C1 segment of cervical spinal cord (tissue), 14 donors: Measurements from ENCODE around the gene E2F8.
A peak's percentile ranks its signal among the peaks of the same experiment; 100 is the strongest.

Experiments
- DNase-seq, 14 donors: peaks; one replicate each; lab custom pipeline; 2025; lab: John Stamatoyannopoulos, UW

The E2F8 gene

DNA sequence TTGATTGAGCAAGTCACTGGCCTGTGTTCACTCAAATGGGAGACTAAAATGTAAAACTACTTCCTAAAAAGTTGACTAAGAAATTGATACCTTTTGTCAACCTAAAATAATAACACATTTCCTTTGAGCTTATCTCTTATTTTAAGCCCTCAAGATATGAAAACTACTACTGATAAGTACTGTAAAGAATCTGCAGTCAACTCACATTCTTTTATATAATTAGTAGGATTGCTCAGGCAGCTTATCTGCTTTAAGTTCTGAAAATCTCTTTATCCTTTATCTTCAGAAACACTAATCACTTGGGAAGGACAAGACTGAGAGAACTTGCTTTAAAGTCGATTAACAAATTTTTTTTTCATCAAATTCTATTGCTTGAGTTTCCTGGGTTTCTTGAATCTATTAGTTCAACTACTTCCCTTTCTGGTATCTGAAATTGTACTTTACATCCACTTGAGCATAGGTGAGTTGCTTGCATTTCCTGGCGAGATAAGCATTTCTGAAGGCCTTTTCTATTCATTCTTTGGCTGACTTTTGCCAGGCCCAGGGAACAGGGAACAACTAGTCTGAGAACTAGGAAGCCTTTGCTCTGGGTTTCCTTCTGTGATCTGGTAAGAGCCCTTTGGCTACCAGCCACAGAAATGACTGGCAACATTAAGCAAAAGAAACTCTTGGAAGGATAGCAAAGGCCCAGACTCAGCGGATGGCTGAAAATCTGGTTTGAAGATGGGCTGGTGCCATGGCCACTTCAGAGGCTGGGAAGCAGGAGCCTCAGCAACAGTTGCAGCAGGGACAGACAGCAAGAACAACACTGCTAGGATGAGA lies 19.6 kb downstream of the E2F8 start:
- peak in 4 of 14 donors; percentile 12 to 50 (median 24) for DNase-seq

DNA sequence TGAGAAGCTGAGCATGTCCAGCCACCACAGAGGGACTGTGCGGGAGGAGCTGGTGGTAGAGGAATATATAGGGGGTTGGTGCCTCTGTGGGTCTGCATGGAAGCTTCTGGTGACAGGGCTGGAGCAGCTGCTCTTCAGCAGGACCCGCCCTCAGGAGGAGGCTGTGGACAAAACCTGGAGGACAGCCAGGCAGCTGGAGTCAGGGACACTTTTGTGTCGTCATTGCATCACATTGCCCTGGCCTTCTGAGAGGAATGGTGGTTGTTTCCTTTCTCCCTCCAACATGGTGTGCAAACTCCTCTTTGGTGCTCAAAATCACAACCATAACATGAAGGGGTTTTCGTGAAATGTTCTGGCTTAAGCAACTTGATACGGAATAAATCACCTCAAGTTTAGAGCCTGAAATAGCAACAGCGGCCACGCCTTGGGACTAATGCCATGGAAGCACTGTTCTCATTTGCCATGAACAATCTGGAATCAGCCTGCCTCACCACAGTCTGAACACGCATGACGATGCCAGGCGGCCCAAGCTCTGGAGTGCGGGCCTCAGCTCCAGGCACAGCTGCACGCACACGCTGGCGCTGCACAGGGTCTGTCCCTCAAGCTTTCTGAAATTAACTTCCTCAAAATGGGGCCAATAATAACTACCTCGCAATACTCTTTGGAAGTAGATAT lies 21.8 kb downstream of the E2F8 start:
- DNase-seq, result peak in 7 of 14 donors; percentile 15 to 56 (median 24)

DNA sequence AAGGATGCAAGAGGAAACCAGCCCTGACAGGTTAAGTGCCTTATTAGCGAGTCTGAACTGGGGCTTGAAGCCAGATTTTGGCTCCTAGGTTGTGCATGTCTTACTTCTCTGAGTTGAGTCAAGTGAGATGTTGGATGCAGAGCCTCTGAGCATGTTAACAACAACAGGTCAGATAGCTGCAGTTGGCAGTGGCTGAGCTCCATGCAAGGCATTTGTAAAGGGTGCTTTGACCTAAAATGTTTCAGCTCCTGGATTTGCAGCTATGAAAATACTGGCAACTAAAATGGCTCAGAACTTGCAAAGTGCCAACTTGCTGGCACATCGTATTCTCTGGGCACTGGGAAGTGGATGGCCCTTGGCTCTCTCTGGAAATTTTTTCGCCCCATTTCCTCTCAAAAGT lies 22.5 kb downstream of the E2F8 start:
- peak in 8 of 14 donors; percentile 8 to 67 (median 34) for DNase-seq

DNA sequence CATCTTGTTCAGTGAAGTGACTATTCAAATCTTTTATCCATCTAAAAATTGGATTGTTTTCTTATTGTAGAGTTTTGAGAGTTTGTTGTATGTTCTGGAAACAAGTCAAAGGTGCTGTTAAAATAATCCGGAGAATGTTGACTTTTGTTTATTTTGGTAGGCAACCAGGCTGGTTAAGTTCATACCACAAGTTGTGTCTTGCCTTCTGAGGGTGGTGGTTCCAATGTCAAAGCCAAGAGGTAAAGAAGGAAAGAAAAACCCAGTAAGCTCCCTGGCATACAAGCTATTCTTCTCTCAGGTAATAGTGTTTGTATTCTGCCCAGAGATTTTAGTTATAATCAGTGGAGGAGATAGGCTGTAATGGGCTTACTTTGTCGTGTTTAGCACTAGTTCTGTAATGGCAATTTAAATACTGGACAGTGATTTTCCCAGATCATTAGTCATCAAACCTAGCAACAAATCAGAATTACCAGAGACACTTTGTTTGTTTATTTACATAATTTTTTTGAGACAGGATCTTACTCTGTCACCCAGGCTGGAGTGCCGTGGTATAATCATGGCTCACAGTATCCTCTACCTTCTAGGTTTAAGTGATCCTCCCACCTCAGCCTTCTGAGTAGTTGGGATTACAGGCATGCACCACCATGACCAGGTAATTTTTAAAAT lies 23.9 kb downstream of the E2F8 start:
- no peak for DNase-seq

DNA sequence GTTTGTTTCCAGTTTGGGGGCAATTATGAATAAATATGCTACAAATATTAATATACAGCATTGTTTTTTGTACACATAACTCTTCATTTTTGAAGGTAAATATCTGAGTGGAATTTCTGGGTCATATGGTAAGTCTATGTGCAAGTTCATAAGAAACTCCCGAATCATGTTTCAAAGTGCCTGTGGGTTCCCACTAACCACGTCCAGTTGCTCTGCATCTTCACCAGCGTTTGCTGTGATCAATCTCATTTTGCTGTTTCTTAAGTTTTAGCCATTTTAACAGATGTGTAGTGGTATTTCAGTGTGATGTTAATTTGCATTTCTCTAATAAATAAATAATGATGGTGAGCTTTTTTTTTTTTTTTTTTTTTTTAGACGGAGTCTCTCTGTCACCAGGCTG lies 24.7 kb downstream of the E2F8 start:
- DNase-seq, result no peak

DNA sequence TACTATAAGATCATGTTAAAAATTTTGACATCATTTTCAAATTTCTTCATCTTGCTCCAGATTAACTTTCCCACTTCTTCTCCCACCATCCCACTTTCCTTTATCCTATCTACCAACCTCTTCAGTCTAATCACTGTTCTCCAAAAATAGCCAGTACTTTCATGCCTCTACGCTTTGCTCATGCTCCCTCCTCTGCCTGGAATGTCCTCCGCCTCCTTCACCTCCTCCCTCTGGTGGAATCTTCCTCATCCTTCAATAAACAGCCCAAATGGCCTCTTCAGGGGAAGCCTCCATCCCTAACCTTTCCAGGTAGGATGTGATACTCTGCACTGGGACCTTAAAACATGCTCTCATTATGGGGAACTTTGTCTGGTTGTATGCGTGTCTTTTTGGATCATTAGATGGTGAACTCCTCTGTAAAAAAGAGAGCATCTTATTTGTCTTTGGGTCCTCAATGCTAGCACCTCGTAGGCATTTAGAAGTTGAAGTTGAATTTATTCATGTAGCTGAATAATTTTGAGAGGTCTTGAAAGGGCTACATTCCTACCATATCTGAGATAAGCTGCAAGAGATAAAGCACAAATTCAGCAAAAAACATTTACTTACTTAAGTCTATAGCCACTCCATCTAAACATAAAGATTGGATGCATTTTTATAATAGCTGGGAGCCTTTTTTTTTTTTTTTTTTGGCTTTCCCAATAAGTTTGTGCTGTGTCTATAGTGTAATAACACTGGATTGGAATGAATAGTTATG lies 31.0 kb downstream of the E2F8 start:
- DNase-seq, result no peak

DNA sequence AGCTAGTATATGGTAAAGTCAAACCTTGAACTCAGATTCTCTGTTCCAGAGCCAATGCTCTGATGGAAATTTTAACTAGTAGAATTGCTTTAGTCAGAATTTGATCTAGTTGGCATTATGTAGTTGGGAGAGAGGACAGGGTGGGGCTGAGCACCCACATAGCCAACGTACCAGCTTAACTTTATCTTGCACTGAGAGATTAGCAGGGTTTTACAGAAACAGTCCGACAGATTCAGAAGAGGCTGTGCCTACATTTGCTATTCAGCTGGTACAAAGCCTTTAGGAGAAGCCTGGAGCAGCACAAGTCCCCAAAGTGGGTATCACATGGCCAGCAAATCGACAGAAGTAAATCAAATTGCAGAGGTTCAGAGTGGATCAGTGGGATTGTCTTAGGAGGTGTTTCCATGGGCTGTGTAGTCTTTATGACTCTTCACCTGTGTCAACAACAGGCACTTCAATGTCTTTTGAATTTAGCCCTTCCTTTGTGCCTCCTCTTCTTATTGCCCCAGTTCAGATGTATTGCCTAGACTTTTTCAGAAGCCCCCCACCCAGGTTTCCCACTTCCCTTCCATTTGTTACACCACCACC lies 31.7 kb downstream of the E2F8 start:
- no peak for DNase-seq

DNA sequence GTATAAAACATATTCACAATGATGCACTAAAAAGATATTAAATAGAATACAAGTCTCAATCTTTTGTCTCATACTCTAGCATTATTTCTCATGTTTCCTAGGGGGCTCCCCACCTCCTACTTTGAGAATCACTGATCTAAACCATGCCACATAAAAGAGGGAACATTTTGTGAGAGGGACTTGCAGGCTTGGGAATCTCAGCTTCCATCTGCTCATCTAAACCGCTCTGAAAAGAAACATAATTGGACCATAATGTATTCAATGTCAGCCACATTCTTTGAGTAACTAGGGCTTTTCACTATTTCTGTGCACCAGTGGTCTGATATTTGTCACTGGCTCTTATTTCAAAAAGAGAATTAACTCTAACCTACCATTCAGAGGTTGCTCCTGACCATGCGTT lies 32.6 kb downstream of the E2F8 start:
- no peak for DNase-seq

DNA sequence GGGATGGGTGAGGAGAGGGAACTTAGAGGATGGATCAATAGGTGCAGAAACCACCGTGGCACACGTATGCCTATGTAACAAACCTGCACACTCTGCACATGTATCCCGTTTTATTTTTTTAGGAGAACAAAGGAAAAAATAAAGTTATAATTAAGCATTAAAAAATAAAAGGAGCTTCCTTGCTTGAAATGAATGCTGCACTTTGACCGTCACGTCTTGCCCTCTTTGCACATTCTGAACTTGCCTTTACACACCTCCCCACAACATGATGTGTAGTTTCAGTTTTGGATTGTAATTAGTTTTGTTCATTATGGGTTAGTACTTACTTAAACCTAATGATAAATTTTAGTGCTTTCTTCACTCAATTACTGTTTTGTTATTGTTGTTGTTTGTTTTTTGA lies 35.9 kb downstream of the E2F8 start:
- DNase-seq, result no peak

DNA sequence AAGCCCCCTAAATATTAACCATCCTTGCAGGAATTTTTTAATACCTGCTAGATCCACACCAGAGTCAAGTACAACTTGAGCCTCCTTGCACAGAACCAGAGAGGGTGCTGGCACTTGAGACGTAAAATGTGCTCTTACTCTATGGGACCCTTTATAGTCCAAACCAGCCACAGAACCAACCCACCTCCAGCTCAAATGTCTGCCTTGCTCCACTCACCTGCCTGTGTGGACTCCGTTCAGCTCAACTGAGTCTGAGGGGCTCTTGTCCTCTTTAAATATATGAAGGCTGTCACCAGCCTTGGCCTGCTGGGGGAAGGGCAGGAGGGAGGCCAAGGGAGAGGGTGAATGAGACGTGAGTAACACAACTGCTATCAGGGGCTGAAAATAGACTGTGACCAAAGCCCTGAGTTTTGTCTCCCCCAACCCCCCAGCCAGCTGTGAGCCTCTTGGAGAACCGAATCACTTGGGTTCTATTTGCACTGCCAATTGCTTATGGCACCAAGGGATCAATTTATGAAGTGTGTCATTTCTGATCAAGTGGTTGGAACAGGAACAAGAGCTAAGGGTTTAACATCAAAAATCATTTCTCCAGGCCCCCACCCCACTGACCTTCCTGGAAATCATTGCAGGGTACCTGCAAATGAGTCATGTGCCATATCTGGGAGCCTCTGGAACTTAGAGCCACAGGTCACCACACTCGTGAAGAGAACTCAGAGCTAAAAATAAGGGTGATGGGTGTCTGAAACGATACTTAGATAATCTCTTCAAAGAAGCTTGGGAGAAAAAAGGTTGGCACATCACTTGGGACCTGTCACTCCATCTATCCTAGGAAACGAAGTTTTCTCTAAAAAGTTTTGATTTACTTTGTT lies 38.8 kb downstream of the E2F8 start, which contains the start of gene CSRP3:
Gene CSRP3, minus strand, starts transcription at position 247 of the 869 bp plus-strand sequence. CDS start 9,535 bp downstream, outside the sequence.
- DNase-seq, result no peak

DNA sequence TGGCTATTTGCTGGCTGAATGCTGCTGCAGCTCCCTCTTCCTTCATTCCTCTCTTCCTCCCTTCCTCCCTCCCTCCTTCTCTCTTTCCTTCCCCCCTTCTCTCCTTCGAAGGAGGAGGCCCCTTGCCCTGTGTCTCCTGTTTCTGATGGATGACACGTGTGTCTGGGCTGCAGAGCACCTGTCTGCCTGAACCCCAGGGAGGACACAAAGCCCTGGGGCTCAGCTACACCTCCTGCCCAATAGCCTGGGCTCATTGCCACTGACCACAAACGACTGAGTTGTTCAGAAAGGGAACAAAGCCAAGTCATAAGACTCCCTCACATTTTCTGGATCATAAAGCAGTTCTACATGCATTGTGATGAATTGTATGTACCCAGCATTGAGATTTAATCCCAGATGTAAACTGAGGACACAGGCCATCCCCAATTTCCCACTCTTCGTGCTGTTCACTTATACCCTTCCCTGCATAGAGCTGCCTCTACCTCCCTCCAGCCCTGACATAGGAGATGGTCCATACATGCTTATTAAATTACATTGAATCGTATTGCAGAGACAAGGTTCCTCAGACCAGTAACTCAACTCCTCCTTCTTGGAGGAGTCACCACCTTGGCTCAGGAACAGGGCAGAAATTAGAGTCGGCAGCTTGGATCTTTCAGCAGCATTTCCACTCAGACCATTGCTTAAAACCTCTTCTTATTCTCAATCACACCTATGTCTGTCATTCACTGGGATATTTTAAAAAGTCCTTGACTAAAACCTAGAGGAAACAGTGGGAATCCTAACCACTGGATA lies 40.1 kb downstream of the E2F8 start:
- no peak for DNase-seq

DNA sequence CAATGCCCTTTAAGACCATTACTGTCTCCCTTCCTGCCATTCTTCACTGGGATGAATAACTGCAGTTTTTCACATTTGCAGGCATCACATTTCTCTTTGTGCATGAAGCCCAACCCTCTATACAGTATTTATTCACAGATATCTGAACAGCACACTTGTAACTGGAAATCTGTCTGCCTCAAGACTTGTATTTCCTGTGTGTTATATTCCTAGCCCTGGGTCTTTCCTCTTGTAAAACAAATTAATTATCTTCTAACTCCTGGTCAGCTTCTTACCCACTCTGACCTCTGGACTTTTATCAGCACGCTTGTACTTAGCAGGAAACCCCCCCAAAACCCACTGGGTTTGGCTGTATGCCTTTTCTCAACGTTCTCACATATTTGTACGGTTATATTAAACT lies 41.0 kb downstream of the E2F8 start:
- no peak for DNase-seq

DNA sequence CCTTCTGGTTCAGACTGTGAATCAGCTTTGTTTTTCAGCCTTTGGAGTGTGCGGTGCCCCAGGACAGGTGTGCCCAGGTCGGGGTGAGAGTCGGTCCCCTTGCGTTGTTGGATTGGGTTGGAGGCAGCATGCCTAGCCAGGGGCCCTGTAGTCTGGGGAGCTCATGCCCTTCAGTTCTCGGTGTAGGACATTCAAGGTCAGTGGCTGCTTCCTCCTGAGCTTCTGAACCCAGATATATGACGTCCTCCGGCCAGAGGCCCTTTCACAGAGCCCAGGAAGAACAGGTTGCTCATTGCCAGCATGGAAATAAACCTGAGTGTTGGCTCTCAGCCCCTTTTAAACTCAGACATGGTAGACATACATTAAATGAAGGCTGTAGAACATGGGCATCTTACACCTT lies 41.7 kb downstream of the E2F8 start:
- DNase-seq, result no peak

DNA sequence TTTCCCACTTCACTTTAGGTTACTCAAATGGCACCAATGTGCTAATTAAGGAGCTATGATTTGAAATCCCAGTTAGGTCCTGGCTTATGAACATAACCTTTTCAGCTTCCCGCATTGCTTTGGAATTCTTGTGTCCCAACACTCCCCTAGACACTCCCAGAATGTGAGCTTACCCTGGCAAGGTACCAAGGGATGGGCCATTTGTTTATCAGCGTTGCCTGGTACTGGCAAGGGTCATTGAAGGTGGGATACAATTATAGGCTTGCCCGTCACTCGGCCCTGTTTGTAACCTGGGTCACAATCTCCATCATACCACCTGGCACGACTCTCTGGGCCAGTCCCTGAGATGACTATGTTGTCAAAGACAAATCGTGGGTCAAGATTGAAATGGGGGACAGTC lies 44.3 kb downstream of the E2F8 start:
- no peak for DNase-seq

DNA sequence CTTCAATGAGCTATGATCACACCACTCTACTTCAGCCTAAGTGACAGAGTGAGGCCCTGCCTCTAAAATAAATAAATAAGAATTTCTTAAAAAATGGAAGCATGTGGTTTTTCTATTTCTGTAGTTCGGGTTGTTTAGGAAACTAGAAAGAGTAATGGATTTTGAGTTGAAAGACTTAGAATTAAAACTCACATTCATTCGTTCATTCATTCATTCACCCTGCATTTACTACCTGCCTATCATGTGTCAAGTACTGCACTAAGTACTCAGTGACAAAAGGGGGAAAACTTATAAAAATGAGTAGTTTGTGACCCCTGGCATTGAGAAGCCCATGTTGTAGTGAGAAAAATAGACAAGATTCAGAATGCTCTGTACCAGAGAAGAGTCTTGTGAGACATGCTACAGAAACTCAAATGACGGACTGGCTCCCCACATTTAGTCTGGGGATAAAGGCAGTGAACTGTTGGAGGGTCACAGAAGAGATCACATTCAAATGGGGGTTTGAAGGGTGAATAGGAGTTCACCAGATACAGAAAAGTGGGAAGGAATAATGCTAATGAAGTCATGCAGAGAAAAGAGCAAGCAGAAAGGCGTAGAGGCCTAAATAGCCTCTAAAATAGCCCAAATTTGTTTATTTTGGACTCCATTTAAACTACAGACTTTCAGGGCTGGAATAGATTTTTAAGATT lies 46.0 kb downstream of the E2F8 start:
- DNase-seq, result no peak

DNA sequence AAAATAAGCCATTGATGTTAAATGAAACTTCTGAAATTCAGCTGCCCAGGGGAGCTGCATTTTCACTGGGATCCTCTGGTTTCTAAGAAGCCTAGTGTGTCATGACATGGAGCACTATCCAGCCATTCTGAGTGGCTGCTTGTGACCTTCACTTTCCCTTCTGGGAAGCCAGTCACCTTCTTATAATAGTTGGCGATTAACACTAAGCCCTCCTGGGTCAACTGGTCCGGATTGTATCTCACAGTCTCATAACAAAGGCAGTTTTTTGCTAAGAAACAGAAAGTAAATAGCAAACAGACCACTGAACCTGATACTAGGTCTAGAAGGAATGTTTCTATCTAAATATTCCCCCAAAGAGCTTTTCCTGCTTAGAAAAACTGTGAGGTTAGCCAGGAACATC lies 46.8 kb downstream of the E2F8 start:
- DNase-seq, result no peak

DNA sequence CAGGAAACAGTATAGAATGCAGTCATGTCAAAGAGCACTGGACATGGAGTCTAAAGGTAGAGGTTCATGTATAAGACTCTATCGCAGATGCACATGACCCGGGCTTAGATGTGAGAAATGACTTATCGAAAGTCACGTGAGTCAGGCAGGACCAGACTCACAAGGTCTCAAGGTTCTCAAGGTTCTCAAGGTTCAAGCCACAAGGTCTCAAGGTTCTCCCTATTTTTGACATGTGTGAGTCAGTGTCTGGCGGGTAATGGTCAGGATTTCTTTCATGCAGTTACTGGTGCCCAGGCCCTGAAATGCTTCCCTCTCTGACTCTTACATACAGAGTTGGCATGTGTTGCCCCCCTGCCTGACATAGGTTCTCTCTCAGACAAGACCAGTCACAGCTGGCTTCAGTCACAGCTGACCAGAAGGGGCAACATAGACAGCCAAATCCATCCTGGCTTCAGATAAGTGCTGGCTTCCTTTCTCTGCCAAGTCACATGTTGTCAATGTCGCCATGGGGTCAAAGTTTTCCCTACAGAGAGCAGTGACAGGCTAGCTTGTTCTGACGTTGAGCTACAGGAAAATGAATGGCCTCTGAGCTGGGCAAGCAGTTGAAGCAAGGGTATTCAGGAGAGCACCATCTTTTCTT lies 49.1 kb downstream of the E2F8 start:
- no peak for DNase-seq

DNA sequence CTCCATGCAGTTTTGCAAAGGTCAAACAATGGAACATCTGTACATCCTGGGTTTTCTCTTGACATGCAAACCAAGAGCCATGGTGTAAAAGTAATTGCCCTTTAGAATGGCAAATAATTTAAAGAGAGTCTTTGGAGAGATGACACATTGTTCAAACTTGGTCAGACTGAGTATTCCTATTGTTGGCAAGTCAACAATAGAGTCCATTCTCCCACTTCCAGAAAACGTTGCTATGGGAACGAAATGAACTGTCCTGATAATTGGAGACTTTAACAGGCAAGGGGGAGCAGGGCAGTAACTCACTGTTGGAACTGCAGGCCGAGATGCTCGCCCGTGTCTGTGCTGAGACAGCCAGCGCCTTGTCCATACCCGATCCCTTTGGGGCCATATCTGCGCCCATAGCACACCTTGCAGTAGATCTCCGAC lies 52.9 kb downstream of the E2F8 start:
- DNase-seq, result peak in 9 of 14 donors; percentile 1 to 53 (median 27)
